ENCODE results near the gene ALPG.
"Not testable (repeated sequence)": the region's sequence is repeated elsewhere in the genome, so short reads cannot be mapped to it uniquely, and the experiment has no call there.

Gene ALPG

GRCh38 chr2:232398293-232399034, 8.2 kb upstream of the ALPG start:
- DNase-seq = no peak

- no peak for DNase-seq
Measured at GRCh38 chr2:232400256-232401015, 6.2 kb upstream of the ALPG start.

- DNase-seq = no peak
Measured at GRCh38 chr2:232402518-232402917, 4.1 kb upstream of the ALPG start.

- DNase-seq = no peak
Measured at GRCh38 chr2:232405943-232406510, 617 bp upstream of the ALPG start.

GRCh38 chr2:232407428-232408150, 945 bp downstream of the ALPG start:
- not testable (repeated sequence) for DNase-seq

GRCh38 chr2:232408269-232408668, 1.6 kb downstream of the ALPG start:
- DNase-seq = not testable (repeated sequence)

GRCh38 chr2:232409617-232410016, 3.0 kb downstream of the ALPG start:
- DNase-seq = not testable (repeated sequence)

GRCh38 chr2:232410238-232410900, 3.7 kb downstream of the ALPG start:
- no peak for DNase-seq

GRCh38 chr2:232411901-232412629, 5.4 kb downstream of the ALPG start:
- DNase-seq = no peak

- no peak for DNase-seq
Measured at GRCh38 chr2:232412986-232413385, 6.3 kb downstream of the ALPG start.

GRCh38 chr2:232415138-232415690, 8.6 kb downstream of the ALPG start:
- DNase-seq = no peak

- DNase-seq = no peak
Measured at GRCh38 chr2:232415736-232416520, 9.3 kb downstream of the ALPG start.

- DNase-seq = no peak
Measured at GRCh38 chr2:232416521-232417470, 10.2 kb downstream of the ALPG start.

GRCh38 chr2:232417489-232417888, 10.8 kb downstream of the ALPG start:
- DNase-seq = no peak

GRCh38 chr2:232418056-232418455, 11.4 kb downstream of the ALPG start:
- no peak for DNase-seq

GRCh38 chr2:232418466-232419244, 12.0 kb downstream of the ALPG start:
- no peak for DNase-seq

- no peak for DNase-seq
Measured at GRCh38 chr2:232419245-232420072, 12.8 kb downstream of the ALPG start.

GRCh38 chr2:232420073-232420454, 13.4 kb downstream of the ALPG start:
- no peak for DNase-seq

Measured in DMS 273 treated with DMSO at 0.1 percent for 48 hours (cell line).